ENCODE data around the gene SLC6A7.

SLC6A7 gene

DNA sequence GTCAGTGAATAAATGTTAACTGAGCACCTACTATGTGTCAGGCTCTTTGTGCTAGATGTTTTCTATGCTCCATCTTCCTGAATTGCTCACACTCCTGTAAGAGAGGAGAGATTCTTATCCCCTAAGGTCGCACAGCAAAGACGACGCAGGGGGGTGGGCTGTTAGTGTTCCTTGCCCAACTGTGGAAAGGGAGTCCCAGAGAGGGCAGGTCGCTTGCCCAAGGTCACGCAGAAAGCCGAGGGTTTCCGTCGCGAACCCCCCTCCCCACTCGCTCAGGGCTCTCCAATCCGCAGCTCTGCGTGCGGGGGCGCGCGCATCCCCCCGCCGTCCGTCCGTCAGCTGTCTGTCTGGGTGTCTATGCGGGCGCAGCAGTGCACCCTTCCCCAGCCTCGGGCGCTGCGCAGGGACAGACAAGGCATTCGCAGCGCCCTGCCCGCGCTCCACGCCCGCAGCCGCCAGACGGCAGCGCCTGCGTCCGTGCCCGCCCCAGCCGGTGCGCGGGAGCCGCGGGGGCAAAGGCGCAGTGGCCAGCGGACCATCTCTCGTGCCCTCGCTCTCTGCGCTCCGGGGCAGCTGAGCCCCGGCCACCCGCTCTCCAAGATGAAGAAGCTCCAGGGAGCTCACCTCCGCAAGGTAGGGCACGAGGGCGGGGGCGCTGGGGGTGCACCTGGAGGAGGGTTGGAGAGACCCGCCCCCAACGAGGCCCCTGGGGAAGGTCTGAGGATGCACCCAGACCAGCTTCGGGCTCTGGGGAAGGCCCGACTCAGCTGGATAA, at the start of gene SLC6A7:
SLC6A7 (plus strand) TSS at position 335 of the 775 bp plus-strand sequence; CDS start at position 601, 266 bp downstream.
- no peak for DNase-seq

DNA sequence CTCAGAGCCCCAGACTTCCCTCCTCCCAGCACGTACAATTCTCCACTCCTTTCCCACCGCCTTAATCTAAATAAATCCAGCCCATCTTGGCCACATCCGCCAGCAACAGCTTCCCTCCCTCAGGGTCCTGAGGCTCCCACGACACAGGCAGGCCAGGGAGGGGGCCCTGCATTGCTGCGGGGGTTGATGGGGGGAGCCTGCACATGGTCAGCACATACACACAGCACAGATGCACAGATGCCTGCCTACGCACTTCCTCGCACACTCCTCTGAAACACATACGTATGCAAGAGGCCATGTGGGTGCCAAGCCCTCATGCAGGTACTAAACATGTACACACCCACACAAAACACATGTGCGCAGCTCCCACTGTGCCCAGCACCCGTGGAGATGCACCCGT, 49.0 kb upstream of the SLC6A7 start:
- DNase-seq, result no peak

DNA sequence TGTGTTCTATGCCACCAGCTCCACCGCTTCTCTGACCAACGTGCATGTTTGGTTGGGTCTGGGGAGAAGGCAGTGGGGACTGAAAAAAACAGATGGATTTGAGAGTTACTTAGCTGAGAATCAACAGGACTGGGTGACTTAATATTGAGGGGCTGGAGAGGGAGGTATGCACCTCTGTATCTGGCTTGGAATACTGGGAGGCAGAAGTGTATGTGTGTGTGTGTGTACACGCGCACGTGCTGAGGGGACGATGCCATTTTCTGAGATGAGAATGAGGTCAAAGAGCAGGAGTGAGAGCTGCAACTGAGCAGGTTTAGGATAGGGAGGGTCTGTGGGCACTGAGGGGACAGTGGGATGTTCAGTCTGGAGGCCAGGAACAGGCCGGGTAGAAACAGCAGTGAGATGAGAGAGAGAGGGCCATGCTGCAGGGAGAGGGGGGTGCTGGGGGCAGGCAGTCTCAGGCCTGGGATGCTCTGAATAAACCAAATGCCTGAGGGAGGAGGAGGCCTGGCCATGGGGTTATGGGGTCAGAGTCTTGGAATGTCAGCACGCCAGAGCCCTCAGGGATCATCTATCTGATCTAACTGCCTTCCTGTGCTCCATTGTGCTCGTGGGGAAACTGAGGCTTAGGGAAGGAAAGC, 48.2 kb upstream of the SLC6A7 start:
- DNase-seq, result no peak

DNA sequence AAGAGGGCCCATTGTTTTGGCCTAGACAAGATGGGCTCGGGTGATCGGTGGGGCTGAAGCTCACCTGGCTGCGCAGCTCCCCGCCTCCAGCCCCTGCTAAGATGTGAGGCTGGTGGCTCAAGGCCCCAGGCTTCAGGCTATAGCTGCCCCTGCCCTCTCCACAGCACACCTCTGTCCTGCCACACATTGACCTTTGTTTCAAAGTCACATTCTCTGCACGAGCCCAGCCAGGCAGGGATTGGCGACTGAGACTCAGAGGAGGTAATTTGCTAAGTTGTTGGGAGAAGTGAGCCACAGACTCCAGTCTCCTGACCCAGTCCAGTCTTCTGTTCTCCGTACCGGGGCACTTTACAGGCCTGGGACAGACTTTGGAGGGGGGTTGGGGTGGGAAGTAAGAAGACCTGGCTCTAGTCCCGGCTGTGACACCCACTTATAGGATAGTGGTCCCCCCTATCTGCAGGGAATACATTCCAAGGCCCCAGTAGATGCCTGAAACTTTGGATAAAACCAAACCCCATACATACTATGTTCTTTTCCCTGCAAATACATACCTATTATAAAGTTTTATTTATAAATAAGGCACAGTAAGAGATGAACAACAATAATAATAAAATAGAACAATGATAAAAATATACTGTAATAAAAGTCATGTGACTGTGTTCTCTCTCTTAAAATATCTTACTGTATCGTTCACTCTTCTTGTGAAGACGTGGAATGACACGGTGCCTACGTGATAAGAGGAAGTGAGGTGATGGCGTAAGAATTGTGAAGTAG, 47.5 kb upstream of the SLC6A7 start:
- no peak for DNase-seq

DNA sequence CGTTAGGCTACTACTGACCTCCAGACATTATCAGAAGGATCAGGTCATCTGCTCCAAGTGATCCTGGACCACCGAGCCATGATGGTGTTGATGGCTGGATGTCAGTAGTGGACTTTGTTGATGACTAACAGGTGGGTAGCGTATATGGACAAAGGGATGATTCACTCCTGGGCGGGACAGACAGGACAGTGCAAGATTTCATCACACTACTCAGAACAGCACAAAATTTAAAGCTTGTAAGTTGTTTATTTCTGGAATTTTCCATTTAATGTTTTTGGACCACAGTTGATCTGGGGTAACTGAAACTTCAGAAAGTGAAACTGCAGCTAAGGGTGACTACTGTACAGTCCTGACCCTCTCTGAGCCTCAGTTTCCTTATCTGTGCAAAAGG, 46.9 kb upstream of the SLC6A7 start:
- no peak for DNase-seq

DNA sequence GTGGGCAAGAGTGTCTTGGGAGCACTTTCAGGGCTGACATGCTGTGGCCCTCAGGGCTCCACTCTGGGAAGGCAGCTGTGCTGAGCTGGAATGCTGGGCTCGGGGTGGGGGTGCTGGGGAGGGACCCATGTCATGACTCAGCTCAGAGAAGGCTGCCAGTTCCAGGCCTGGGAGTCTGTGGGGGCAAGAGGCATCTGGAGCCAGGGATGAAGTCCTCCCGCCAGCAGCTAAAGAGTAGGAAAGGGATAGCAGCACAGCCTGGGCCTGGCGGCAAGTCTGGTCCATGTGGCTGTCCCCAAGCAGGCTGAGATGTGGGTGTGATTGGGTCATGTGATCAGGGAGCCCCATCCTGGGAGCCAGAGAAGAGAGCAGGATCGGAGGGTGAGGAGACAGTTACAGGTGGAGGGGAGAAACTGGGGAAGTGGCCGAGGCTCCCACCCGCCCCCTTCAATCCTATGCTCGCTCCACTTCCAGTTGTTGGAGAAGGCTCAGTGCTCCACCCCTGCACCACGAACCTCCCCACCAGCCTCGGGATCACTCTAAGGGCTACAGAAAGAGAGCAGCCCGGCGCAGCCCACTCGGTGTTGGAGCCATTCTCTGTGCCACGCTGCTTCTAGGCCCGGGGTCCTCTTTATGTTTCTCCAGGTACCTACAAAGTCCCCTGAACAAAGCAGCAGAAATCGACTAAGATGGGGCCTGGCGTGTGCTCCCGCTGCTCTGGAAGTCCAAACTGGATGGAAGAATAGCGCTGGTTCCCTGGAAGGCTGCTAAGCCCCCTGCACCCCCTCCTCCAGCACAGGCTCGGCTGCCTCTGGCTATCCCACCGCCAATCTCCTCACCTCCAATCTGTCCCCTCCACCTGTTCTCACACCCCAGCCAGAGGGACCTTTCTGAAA, 46.3 kb upstream of the SLC6A7 start:
- no peak for DNase-seq

DNA sequence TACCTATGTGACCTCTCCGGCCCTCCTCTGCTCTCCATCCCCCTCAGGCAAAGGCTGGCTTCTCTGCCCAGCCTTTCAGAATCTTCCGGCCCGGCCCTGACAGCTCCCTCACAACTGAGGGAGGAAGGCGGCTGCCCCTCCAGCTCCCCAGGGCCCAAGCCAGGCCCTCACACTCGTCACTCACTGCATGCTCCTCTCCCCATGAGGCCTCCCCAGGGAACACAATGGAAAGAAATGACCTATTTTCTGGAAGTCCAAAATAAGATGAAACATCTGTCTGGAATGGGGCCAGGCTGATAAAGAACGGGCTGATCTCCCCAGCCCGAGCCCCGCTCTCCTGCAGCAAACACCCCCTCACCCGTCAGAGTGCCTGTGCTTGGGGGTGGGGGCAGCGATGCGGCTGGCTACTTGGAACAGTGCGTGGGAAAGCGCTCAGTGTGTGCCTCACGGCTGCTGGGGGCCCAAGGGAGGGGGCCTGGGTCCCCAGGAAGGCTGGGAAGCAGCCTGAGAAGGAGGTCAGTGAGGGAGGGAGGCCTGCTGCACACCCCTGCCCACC, 45.5 kb upstream of the SLC6A7 start:
- no peak for DNase-seq

DNA sequence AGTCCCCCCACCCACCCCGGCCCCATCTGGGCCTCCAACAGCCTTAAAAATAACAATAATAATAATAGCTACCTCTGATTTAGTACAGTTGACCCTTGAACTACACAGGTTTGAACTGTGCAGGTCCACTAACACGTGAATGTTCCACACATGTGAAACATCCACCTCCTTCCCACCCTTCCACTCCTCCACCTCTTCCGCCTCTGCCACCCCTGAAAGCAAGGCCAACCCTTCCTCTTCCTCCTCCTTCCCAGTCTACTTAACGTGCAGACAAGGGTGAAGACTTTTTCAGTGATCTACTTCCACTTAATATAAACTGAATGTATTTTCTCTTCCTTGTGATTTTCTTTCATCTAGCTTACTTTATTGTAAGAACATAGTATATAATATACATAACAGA, 45.0 kb upstream of the SLC6A7 start:
- DNase-seq, result no peak

DNA sequence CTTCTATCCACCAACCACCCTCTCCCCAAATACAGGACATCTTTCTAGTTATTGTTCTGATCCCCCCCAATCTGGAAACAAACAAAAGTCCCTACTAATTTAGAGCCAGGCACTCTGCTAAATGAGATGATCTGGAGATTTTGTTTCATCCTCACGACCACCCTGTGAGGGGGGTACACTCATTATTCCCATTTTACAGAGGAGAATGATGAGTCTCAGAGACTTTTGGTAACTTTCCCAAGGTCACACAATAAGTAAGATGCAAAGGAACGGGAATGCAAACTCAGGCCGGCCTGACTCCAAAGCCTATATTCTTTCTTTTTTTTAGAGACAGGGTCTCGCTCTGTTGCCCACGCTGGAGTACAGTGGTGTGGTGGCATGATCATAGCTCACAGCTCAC, 43.6 kb upstream of the SLC6A7 start:
- DNase-seq, result no peak

DNA sequence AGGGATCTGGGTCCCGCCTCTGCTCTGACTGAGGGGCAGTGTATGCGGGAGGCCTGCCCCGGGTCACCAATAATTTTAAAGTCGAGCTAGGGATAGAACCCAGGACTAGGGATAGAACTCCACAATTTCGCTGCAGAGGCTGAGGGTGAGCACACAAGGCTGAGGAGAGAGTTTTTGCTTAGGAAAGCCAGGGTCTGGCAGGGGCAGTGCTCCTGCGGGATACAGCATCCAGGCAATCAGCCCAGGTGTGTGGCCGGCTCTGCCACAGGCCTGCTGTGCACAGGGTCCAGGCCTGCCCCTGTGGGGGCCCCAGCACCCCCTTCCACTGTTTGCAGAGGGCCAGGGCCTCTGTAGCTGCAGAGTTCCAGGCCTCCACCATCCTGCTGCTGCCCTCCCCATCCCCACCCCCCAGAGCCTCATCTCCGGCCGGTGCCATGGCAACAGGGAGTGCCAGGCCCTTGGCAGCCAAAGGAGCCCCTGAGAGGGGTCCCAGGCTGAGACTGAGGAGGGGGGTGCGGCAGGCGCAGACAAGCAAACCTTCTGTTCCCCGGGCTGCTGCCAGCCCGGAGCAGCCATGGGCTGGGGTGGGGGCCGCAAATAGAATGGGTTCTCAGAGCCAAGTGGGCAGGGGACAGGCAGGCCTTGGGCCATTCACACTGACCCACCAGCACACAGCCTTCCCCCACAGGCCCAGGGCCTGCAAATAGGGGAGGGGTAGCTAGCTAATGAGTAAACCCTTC, 42.8 kb upstream of the SLC6A7 start:
- no peak for DNase-seq

DNA sequence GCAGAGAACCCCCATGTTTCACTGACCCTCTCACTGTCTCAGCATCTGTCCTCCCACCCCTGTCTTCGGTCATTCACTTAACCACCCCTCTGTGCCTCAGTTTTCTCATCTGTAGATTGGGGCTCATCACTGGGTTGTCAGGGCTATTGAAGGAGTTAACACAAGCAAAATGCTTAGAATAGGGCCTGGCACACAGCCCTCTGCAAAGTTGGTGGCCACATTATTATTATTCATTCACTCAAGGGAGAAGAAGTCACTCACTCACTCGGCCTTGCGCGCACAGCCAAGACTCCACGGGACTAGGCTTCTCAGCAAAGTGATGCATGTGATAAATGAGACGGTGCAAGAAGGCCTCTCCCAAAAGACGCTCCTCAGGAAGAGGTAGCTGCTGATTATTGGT, 42.2 kb upstream of the SLC6A7 start:
- no peak for DNase-seq

DNA sequence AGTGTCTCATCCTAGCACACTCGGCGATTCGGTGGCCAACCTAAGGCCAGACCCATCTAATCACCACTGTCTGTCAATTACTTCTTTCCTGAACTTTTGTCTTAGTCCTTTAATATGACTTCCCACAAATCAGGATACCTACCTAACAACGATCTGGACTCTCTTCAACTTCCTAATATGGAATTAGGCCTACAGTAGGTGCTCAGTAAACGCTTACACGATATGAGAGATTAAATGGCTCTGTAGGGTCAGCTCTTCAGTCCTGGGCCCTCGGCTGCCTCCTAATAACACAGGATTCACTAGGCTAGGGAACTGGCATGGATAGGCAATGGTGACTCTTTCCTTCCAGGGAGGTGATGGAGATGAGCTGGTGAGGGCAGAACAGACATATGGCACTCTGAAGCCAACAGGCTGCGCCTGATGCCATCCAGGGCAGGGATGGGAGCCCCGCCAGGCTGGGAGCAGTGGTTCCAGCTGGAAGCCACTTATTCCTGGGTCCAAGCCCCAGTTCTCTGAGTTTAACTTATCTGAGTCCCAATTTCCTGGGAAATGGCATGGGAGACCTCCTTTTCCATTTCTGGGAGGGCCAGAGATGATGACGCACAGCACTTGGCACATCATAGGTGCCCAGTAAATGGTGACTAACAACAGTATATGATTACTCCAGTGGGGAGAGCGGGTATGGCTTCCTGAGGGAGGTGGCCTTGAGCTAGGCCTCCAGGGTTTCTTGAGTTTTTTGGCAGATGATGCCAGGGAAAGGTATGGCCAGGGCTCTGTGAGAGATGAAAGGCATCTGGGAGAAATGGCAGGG, 41.5 kb upstream of the SLC6A7 start:
- no peak for DNase-seq

DNA sequence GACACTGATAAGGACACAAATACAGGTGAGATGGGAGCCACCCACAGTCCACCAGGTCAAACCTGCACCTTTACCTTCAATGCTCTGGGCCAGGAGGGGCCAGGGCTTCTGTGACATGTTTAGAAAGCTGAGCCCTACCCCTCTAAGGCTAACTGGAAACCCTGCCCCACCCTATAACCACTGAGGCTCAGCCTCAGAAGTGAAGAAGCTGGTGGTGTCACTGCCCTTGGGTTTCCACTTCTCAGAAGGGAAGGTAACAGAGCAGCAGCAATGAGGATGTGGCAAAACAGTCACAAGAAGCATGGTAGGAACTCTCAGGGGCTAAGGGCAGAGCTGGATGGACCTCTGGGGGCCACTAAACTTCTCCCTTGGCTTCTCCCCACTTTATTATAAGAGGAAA, 40.2 kb upstream of the SLC6A7 start:
- DNase-seq, result no peak

DNA sequence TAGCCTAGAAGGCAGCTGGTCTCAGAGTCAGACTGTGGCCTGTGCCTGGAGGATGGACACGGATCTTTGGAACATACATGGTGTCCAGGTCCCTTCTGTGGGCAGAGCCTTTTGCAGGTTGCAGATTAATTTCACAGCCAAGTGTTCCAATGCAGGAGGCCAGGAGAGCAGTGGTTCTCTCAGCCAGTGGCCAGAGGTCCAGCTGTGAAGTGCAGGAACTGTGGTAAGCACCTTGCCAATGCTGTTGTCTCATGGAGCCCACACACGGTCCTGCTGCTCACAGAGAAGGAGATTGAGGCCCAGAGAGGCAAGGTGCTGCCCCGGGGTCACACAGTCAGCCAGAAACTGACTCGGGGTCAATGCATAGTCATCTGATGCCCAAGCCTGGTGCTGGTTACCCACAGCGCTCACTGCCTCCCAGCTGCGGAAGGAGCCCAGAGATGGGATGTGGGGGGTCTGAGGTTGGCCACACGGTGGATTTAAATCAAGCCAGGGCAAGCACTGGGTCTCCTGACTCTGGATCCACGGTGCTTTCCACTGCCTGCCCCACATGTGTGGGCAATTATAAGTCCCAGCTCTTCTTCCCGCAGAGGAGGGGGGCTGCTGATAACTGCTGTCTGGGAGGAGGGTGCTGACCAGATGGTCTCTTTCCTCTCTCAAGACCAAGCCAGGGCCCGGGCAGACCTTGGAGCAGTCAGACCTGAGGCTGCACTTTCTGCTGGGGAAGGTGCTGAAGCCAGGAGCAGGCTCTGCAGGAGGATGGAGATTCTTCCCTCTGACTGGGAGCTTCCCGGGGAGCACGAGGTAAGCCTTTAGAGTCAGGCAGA, 37.0 kb upstream of the SLC6A7 start:
- DNase-seq, result no peak

DNA sequence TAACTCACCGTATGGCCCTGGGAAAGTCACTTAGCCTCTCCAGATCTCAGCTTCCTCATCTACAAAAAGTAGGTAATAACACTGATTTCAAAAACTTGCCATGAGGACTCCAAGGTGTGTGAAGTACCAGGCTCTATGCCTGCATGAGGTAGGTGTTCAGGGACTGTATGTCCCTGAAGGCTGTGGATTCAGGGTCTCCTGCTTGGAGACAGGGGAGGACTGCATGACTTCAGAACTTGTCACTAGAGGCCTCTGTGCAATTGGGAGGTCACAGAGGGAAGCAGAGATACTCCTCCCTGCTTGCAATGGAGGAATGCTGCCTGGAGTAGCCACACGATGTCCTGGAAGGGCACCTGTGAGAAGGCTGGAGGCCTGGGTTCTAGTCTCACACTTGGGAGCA, 36.4 kb upstream of the SLC6A7 start:
- no peak for DNase-seq

DNA sequence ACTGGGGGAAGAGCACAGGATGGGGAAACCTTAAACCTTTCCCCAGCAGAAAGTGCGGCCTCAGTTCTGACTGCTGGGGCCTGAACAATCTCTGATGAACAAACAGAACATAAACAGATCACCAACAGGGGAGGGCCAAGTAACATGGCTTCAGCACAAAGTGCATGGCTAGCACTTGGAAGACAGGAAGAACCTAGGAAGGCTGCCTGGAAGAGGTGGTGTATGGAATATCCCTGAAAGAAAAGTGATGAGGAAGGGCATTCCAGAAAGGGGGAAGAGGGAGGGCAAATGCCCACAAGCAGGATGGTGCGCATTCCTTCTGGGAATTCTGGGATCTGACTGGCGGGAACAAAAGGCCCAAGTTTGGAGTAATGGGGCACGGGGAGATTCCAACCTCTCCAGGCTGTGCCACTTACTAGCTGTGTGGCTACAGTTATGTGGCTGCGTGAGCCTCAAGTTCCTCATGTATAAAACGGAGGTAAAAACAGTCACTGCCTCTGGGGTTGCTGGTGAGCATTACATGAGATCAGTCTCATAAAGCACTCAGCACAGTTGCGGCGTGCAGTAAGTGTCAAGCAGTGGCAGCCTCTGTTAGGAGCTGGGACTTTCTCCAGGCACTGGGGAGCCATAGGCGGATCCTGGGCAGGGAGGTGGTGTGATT, 35.8 kb upstream of the SLC6A7 start:
- DNase-seq, result no peak

DNA sequence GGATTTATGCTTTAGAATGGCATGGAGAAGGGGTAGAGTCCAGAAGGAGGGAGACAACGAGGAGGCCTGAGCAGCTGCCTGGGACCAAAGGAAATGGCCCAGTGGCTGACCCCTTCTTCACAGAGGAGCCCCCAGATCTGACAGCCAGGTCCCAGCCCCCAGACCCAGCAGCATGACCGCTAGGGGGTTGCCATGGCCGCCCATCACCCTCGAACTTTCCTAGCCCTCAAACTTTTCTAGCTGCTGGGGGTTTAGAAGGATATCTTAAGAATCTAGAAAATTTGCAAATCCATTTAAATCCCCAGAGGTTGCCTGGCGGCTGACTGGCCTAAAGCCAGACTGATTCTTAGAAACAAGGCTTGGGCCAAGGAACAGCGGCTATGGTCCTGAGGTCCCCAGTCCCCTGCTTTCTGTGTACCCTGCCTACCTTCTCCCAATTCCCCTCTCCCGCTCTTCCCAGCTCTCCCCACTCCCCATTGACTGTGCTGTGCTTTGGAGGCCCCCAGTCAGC, 35.2 kb upstream of the SLC6A7 start:
- DNase-seq, result no peak

DNA sequence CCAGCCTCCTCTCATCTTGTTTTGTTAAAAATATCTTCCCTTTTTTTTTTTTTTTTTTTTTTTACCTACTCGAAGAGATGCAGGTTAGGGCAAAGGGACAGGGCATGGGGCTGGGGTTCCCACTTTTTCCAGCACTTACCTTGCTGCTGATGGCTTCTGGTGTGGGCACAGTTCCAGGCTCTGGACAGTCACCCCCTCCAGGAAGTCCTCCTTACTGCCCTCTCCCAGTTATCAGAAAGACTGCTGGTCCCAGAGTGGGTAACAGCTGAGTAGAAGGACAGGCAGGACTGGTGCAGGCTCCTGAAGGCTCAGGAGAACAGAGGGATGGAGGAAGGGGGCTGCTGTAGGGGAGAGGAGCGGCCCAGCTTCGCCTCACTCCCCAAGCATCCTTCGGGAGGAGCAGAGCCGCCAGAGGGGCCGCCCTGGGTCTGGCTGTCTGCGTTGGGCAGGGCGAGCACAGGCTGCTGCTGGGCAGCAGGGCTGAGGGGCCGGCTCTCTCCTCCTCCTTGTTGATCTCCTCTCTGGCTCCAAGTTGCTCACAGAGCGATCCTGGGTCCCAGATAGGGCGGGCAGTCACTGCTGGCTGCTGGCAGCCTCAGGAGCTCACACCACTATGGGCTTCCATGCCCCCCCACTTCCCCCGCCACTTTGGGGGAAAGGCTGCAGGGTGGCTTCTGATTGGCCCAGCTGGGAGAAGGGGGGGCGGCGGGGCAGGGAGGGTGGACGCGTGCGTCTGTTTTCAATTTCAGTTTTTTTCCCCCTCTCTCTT, 34.4 kb upstream of the SLC6A7 start, which contains the start of gene PDGFRB:
PDGFRB (minus strand) TSS at position 588 of the 769 bp plus-strand sequence. CDS start 18,798 bp downstream, outside the sequence.
- no peak for DNase-seq
